Activated T-cell treated with anti-CD3 and anti-CD28 coated beads for 1 hour (primary cell): ENCODE data around the gene TSTD1.
"Not testable (repeated sequence)": the region's sequence is repeated elsewhere in the genome, so short reads cannot be mapped to it uniquely, and the experiment has no call there.

Experiments
- DNase-seq: peaks from one replicate; pipeline ENCODE4 v3.0.0-alpha.2; 2020; ENCODE audit warnings: low read depth

TSTD1 gene

GRCh38 chr1:161008869-161009510 is 29.8 kb downstream of the TSTD1 start:
- no peak for DNase-seq

- no peak for DNase-seq
Measured at GRCh38 chr1:161007369-161007768, 31.4 kb downstream of the TSTD1 start.

GRCh38 chr1:161006563-161006962 is 32.2 kb downstream of the TSTD1 start:
- no peak for DNase-seq

GRCh38 chr1:161001525-161001924 is 37.2 kb downstream of the TSTD1 start:
- no peak for DNase-seq

- DNase-seq, result no peak
Measured at GRCh38 chr1:161000736-161001480, 37.9 kb downstream of the TSTD1 start.

- no peak for DNase-seq
Measured at GRCh38 chr1:160999376-160999775, 39.4 kb downstream of the TSTD1 start.

- DNase-seq, result peak; percentile 33
Measured at GRCh38 chr1:160997323-160998038, 41.3 kb downstream of the TSTD1 start.

GRCh38 chr1:160996178-160996577 is 42.6 kb downstream of the TSTD1 start:
- no peak for DNase-seq

GRCh38 chr1:160993544-160994193 is 45.1 kb downstream of the TSTD1 start:
- DNase-seq, result no peak

- not testable (repeated sequence) for DNase-seq
Measured at GRCh38 chr1:160992036-160992435, 46.7 kb downstream of the TSTD1 start.
